ENCODE data around the gene IL33. TPM values are rescaled to one million over a fixed set of nuclear protein-coding genes. Genes with fewer than 3 reads are reported as not detected.

IL33 gene, protein sequence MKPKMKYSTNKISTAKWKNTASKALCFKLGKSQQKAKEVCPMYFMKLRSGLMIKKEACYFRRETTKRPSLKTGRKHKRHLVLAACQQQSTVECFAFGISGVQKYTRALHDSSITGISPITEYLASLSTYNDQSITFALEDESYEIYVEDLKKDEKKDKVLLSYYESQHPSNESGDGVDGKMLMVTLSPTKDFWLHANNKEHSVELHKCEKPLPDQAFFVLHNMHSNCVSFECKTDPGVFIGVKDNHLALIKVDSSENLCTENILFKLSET
- total RNA-seq, result 148 and 185 TPM in 2 replicates

DNA sequence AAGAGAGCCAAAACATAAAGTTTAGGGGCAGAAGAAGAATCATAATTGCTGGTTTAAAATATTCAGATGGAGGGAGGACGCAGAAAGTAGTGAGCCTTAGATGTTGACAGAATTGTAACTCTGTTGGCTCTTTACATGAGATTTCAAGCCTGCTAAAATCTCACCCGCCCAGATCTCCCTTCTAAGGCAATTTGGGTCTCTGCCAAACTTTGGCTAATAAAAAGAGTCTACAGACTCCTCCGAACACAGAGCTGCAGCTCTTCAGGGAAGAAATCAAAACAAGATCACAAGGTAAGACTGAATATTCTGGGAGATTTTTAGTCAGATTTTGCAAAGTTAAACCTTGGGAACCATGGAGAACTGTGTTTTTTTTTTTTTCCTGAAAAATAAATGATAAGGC is at the start of gene IL33:
Gene IL33, plus strand, starts transcription at position 246 of the 400 bp plus-strand sequence. CDS start 25,888 bp downstream, outside the sequence.

Other genes starting within 250 kb of the IL33 start
- gene RANBP6, start 200.2 kb upstream of the IL33 start, total RNA-seq, result 8.5 and 9.9 TPM in 2 replicates
- not detected in 2 replicates for gene TPD52L3, start 112.6 kb downstream of the IL33 start, total RNA-seq
- gene UHRF2, start 197.4 kb downstream of the IL33 start, total RNA-seq, result 23.8 and 31.4 TPM in 2 replicates

Data from cardiac atrium fibroblast (primary cell).